HL-60 (cell line): ENCODE data around the gene MID1.

Experiments
- DNase-seq, 2 experiments: peaks; one replicate each; pipeline ENCODE4 v3.0.0-alpha.2; 2010 to 2020; ENCODE audit warnings: low read depth in 1 of 2, low spot score in 1 of 2
- H3K27ac ChIP-seq: fragments of 250-450 bp; sonication (Bioruptor Pico); replicated peaks from 2 replicates; pipeline ENCODE4 v1.5.1; 2020; ENCODE audit warnings: mild to moderate bottlenecking, moderate library complexity
- H3K27me3 ChIP-seq: fragments of 250-450 bp; sonication (Bioruptor Pico); 2 replicates; pipeline ENCODE4 v1.5.1; 2021; ENCODE audit warnings: mild to moderate bottlenecking, moderate library complexity; ENCODE audit not compliant: insufficient read depth, poor library complexity, severe bottlenecking
- H3K4me3 ChIP-seq: replicated peaks from 2 replicates; pipeline ENCODE4 v1.5.1; 2011; ENCODE audit warnings: mild to moderate bottlenecking, control low read depth, low read length; ENCODE audit not compliant: insufficient read depth
- GABPA ChIP-seq: IDR thresholded peaks from 2 replicates; pipeline ENCODE4 v1.6.1; 2012; ENCODE audit warnings: low read depth
- POLR2AphosphoS5 ChIP-seq: IDR thresholded peaks from 2 replicates; pipeline ENCODE4 v1.6.1; 2012; ENCODE audit warnings: low read depth
- SPI1 ChIP-seq: IDR thresholded peaks from 2 replicates; pipeline ENCODE4 v1.6.1; 2012; ENCODE audit warnings: low read depth, mild to moderate bottlenecking, borderline replicate concordance
- TF ChIP-seq, protein P1 (sequence below): IDR thresholded peaks from one replicate; pipeline ENCODE4 v1.5.1; 2011; ENCODE audit warnings: low read length, control low read depth, inconsistent platforms; ENCODE audit not compliant: insufficient read depth
- TF ChIP-seq, protein P2 (sequence below): IDR thresholded peaks from 2 replicates; pipeline ENCODE4 v1.6.1; 2012; ENCODE audit warnings: low read depth; ENCODE audit not compliant: insufficient replicate concordance

The MID1 gene

DNA sequence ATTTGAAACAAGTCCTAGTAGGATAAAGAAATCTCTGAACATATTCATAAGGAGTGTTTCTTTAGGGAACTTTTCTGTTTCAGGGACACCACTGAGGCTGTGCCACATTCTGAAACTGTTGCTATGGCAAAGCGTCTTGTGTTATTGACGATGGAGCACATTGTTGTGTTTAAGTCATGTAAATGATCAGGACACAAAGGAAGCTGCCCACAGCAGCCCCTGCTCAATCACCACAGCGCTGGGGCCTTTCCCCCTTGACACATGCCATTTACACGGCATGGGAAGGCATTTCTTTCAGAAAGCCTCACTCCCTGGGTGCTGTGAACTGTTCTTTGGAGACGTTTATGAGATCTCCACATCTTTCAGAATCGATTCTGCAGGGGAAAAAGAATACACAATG, 39.8 kb upstream of the MID1 start:
- no peak overlapping the region for H3K27ac ChIP-seq
- H3K4me3 ChIP-seq: no peak overlapping the region
- no peak for DNase-seq
- TF ChIP-seq SPI1 (no peak), GABPA (no peak), POLR2AphosphoS5 (no peak)
- TF ChIP-seq, protein P1, sequence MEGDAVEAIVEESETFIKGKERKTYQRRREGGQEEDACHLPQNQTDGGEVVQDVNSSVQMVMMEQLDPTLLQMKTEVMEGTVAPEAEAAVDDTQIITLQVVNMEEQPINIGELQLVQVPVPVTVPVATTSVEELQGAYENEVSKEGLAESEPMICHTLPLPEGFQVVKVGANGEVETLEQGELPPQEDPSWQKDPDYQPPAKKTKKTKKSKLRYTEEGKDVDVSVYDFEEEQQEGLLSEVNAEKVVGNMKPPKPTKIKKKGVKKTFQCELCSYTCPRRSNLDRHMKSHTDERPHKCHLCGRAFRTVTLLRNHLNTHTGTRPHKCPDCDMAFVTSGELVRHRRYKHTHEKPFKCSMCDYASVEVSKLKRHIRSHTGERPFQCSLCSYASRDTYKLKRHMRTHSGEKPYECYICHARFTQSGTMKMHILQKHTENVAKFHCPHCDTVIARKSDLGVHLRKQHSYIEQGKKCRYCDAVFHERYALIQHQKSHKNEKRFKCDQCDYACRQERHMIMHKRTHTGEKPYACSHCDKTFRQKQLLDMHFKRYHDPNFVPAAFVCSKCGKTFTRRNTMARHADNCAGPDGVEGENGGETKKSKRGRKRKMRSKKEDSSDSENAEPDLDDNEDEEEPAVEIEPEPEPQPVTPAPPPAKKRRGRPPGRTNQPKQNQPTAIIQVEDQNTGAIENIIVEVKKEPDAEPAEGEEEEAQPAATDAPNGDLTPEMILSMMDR: no peak
- TF ChIP-seq, protein P2, sequence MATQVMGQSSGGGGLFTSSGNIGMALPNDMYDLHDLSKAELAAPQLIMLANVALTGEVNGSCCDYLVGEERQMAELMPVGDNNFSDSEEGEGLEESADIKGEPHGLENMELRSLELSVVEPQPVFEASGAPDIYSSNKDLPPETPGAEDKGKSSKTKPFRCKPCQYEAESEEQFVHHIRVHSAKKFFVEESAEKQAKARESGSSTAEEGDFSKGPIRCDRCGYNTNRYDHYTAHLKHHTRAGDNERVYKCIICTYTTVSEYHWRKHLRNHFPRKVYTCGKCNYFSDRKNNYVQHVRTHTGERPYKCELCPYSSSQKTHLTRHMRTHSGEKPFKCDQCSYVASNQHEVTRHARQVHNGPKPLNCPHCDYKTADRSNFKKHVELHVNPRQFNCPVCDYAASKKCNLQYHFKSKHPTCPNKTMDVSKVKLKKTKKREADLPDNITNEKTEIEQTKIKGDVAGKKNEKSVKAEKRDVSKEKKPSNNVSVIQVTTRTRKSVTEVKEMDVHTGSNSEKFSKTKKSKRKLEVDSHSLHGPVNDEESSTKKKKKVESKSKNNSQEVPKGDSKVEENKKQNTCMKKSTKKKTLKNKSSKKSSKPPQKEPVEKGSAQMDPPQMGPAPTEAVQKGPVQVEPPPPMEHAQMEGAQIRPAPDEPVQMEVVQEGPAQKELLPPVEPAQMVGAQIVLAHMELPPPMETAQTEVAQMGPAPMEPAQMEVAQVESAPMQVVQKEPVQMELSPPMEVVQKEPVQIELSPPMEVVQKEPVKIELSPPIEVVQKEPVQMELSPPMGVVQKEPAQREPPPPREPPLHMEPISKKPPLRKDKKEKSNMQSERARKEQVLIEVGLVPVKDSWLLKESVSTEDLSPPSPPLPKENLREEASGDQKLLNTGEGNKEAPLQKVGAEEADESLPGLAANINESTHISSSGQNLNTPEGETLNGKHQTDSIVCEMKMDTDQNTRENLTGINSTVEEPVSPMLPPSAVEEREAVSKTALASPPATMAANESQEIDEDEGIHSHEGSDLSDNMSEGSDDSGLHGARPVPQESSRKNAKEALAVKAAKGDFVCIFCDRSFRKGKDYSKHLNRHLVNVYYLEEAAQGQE: no peak
- H3K27me3 ChIP-seq: peaks cover 4% of the 10 kb centered on the region

DNA sequence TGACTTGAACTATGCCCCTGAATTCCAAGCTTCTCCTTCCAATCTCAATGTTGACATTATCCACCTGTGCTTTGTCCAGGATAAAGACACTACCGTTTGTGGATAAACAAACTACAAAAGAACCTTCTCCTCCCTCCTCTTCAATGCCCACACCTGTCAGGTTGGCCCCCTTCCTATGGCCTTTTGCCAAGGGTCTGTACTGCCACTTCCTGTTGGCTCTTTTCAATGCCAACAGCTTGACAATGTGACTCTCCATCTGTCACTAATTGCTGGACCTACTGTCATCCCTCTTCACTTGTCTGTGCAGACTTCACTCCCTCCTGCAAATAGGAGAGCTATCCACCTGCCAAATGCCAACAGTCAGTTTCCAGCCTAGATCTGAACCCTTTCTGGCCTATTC, 35.8 kb upstream of the MID1 start:
- TF ChIP-seq GABPA: no peak
- TF ChIP-seq, protein P1: no peak
- TF ChIP-seq, protein P2: no peak
- TF ChIP-seq SPI1: no peak
- TF ChIP-seq POLR2AphosphoS5: no peak
- no peak for DNase-seq
- H3K27me3 ChIP-seq: peaks cover 4% of the 10 kb centered on the region
- no peak overlapping the region for H3K4me3 ChIP-seq
- H3K27ac ChIP-seq: no peak overlapping the region

DNA sequence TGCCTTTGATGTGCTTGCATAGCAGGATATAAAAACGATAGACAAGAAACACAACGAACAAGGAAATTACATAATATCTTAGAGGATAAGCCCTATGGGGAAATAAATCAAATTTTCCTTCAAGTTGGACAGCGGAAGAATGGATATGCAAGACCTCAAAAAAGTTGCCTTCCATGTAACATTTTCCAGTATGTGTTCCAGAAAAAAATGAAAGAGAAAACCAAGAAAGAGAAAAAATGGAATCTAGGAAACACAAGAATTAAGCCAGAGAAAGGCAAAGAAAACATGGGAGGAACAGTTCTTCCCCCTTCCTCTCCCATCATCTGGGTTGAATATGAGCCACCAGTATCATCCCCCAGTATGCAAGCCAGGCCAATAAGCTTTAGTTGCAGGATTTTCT, 34.6 kb upstream of the MID1 start:
- Histone ChIP-seq H3K27me3 (peaks cover 3% of the 10 kb centered on the region), H3K27ac (no peak overlapping the region), H3K4me3 (no peak overlapping the region)
- TF ChIP-seq POLR2AphosphoS5 (no peak), SPI1 (no peak), GABPA (no peak)
- TF ChIP-seq, protein P2: no peak
- TF ChIP-seq, protein P1: no peak
- no peak for DNase-seq
